Kidney (tissue), 14 donors: ENCODE results near the gene NBEAL2. TPM values are rescaled to one million over a fixed set of nuclear protein-coding genes. Genes with fewer than 3 reads are reported as not detected.

Experiments used
- DNase-seq, 5 donors: peaks; one replicate each; pipeline ENCODE4 v3.0.0-alpha.2; 2013 to 2020
- FAIRE-seq: peaks from 2 replicates; lab custom pipeline; 2012; peaks lifted over from hg19 to GRCh38; lab: Jason Lieb, UNC
- H3K27ac ChIP-seq, 2 donors: one replicate each; pipeline ENCODE4 v1.7.0; 2013; ENCODE audit warnings: low read depth in 2 of 2, low read length in 2 of 2, inconsistent platforms in 1 of 2
- H3K27me3 ChIP-seq: one replicate; pipeline ENCODE4 v1.7.1; 2013; ENCODE audit warnings: low read length, inconsistent platforms; ENCODE audit not compliant: control insufficient read depth, insufficient read depth
- H3K36me3 ChIP-seq, 3 donors: one replicate each; pipeline versions ENCODE4 v1.7.0 to v1.7.1; 2013; ENCODE audit warnings: low read length in 3 of 3, control low read depth in 1 of 3, inconsistent platforms in 1 of 3; ENCODE audit not compliant: insufficient read depth in 3 of 3, control insufficient read depth in 2 of 3
- H3K4me1 ChIP-seq, 3 donors: one replicate each; pipeline versions ENCODE4 v1.7.0 to v1.7.1; 2013; ENCODE audit warnings: low read length in 3 of 3, inconsistent platforms in 1 of 3, low read depth in 1 of 3; ENCODE audit not compliant: control insufficient read depth in 2 of 3, insufficient read depth in 2 of 3
- H3K4me3 ChIP-seq, 3 donors: one replicate each; pipeline versions ENCODE4 v1.7.0 to v1.8.1; 2013; ENCODE audit warnings: low read length in 3 of 3, control low read depth in 1 of 3, inconsistent platforms in 1 of 3
- H3K9ac ChIP-seq, 3 donors: one replicate each; pipeline versions ENCODE4 v1.7.0 to v1.7.1; 2013; ENCODE audit warnings: low read length in 3 of 3, control low read depth in 1 of 3, inconsistent platforms in 1 of 3
- H3K9me3 ChIP-seq, 3 donors: one replicate each; pipeline versions ENCODE4 v1.7.0 to v1.7.1; 2013; ENCODE audit warnings: low read length in 3 of 3, control low read depth in 1 of 3, inconsistent platforms in 1 of 3; ENCODE audit not compliant: control insufficient read depth in 2 of 3, insufficient read depth in 1 of 3
- intact Hi-C: fragments of 100-400 bp; cut with DNase I; formaldehyde crosslinking; loops from one replicate; pipeline ENCODE4 v1.11.1; 2022
- polyA plus RNA-seq: library from polyadenylated mRNA; stranded (reverse); fragments of 350-450 nt; fragmentation: Illumina TruSeq; extraction: RNeasy Lipid Tissue Mini Kit (QIAGEN cat#74804); gene quantifications from one replicate; pipeline ENCODE4 v1.2.3, GENCODE V29; 2014; ENCODE audit warnings: low read depth, low replicate concordance; ENCODE audit not compliant: insufficient read depth
- total RNA-seq: library from RNA; stranded (reverse); fragmentation: NEBNext Ultra II Directional; extraction: Animal tissue kit (Norgen Biotek cat#: 25700); gene quantifications from one replicate; pipeline ENCODE4 v1.2.1, GENCODE V29; 2021
- TF ChIP-seq, protein P1 (sequence below): IDR thresholded peaks from 3 replicates; pipeline ENCODE4 v1.5.1; 2012; ENCODE audit warnings: mild to moderate bottlenecking, moderate library complexity, borderline replicate concordance; ENCODE audit not compliant: insufficient read depth; ENCODE audit errors: extremely low read depth
- donor health status: control.
- donor health status: control.
- donor health status: control.
- donor health status: control.
- donor health status: control.
- donor health status: DM: yes; HTN: yes; CAD: no.
- donor health status: Normal renal cell carcinoma (clear cell type).

The NBEAL2 gene
- total and polyA plus RNA-seq, 2 donors from 2014 or later, result 25.7 to 82.8 TPM

DNA sequence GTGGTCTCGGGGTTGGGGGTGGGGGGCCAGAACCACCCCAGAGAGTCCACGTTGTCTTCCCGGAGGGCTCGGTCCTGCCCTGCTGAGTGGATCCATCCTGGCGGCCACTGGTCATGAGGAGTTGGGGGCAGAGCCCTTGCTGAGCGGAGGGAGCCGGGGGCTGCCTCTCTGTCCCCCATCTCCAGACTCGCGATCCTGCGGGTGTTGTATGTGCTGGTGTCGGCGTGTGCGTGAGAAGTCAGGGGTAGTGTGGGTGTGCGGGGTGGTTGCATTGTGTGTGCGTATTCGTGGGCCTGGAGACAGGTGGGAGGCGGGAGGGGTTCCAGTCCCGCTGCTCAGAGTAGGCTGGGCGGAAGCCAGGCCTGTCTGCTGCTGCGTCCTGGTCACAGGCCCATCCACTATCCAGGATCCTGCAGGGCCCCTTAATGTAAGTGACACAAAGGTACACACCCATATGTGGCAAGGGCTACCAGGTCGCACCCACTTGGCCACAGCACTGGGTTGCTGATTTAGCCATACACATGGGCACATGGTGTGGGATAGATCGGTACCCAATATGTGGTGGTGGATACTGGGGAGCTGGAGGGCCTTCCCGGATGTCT is 30.7 kb downstream of the NBEAL2 start:
- Histone ChIP-seq H3K4me1 (peaks cover 0 to 7% (median 0%) of the 10 kb centered on the region in 3 donors), H3K9me3 (no peaks in the 10 kb centered on the region), H3K9ac (peak overlapping the region in 1 of 3 donors; percentile 79), H3K36me3 (peaks cover 0 to 11% (median 8%) of the 10 kb centered on the region in 3 donors), H3K27me3 (no peaks in the 10 kb centered on the region), H3K4me3 (peak overlapping the region in 1 of 3 donors; percentile 73), H3K27ac (peak overlapping the region; percentile 59 to 76)
- DNase-seq, result no peak
- intact Hi-C loops, result no loop called here
- FAIRE-seq, result no peak
- TF ChIP-seq, protein P1, sequence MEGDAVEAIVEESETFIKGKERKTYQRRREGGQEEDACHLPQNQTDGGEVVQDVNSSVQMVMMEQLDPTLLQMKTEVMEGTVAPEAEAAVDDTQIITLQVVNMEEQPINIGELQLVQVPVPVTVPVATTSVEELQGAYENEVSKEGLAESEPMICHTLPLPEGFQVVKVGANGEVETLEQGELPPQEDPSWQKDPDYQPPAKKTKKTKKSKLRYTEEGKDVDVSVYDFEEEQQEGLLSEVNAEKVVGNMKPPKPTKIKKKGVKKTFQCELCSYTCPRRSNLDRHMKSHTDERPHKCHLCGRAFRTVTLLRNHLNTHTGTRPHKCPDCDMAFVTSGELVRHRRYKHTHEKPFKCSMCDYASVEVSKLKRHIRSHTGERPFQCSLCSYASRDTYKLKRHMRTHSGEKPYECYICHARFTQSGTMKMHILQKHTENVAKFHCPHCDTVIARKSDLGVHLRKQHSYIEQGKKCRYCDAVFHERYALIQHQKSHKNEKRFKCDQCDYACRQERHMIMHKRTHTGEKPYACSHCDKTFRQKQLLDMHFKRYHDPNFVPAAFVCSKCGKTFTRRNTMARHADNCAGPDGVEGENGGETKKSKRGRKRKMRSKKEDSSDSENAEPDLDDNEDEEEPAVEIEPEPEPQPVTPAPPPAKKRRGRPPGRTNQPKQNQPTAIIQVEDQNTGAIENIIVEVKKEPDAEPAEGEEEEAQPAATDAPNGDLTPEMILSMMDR, result no peak

DNA sequence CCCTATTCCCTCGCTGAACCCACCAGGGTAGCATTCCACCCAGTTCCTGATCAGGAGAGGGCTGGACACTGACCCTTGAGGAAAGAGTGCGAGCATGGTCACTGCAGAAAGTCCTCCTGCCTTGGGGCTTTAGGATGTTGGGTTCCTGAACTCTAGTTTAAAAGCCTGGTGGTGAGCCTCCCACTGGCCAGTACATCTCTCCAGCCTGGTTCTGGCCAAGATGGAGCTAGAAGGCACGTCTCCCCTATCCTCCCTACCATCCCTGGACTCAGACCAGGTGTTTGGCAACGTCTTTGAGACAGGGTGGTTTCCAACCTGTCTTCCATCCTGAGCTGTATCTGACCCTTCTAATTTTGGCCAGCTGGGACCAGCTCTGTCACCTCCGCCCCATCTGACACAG is 31.4 kb downstream of the NBEAL2 start:
- peaks cover 0 to 8% (median 0%) of the 10 kb centered on the region in 3 donors for H3K4me1 ChIP-seq
- TF ChIP-seq, protein P1, result no peak
- no peaks in the 10 kb centered on the region for H3K27me3 ChIP-seq
- peak in 2 of 5 donors; percentile 20 to 33 for DNase-seq
- no peak overlapping the region for H3K4me3 ChIP-seq
- no peak overlapping the region for H3K9ac ChIP-seq
- no peaks in the 10 kb centered on the region for H3K9me3 ChIP-seq
- peaks cover 0 to 9% (median 7%) of the 10 kb centered on the region in 3 donors for H3K36me3 ChIP-seq
- intact Hi-C loops, result no loop called here
- H3K27ac ChIP-seq, result no peak overlapping the region
- FAIRE-seq, result no peak

DNA sequence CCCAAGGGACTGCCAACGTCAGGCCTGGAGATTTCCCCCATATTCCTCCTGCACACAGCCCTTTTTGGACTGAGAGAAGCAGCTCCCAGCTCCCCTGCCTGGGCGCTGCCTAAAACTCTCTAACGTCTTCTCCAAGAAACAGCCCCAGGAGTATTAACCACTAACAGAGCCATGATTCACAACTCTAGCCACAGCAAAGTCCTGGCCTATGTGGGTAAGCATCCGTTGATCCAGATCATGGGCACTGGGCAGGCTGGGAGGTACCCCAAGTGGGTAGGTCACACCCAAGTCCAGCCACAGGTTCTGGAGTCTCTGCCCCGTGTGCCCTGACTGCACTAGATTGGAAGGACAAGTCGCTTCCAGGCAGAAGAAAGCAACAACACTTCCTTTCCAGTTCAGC is 31.9 kb downstream of the NBEAL2 start:
- no peak overlapping the region for H3K27ac ChIP-seq
- TF ChIP-seq, protein P1, result no peak
- no peaks in the 10 kb centered on the region for H3K27me3 ChIP-seq
- intact Hi-C loops, result no loop called here
- peaks cover 0 to 5% (median 2%) of the 10 kb centered on the region in 3 donors for H3K36me3 ChIP-seq
- peaks cover 0 to 8% (median 0%) of the 10 kb centered on the region in 3 donors for H3K4me1 ChIP-seq
- H3K4me3 ChIP-seq, result no peak overlapping the region
- H3K9ac ChIP-seq, result no peak overlapping the region
- DNase-seq, result peak in 2 of 5 donors; percentile 32 to 54
- no peaks in the 10 kb centered on the region for H3K9me3 ChIP-seq
- FAIRE-seq, result no peak
